WTC11 (cell line): ENCODE data around the gene LPCAT1. TPM values are rescaled to one million over a fixed set of nuclear protein-coding genes. Genes with fewer than 3 reads are reported as not detected.

Experiments
- ATAC-seq: fragments of 200-7000 bp; cut with Tn5 transposase; 2 replicates; pipeline ENCODE4 v1.10.0; 2021; ENCODE audit warnings: mild to moderate bottlenecking, moderate library complexity
- CTCF ChIA-PET: fragments of 300-600 bp; sonication (Branson Sonifier 250); formaldehyde crosslinking; loops from one replicate; lab custom pipeline; 2021; ENCODE audit warnings: antibody characterized with exemption; lab: Charles Lee
- POLR2A ChIA-PET: fragments of 350-600 bp; sonication (Branson Sonifier 250); formaldehyde crosslinking; loops from one replicate; lab custom pipeline; 2021; ENCODE audit warnings: antibody characterized with exemption; lab: Charles Lee
- DNase-seq: peaks from one replicate; pipeline ENCODE4 v3.0.0; 2021; ENCODE audit warnings: low spot score
- H3K27ac Mint-ChIP-seq: 2 replicates; pipeline ENCODE4 v1.8.0; 2021; ENCODE audit warnings: mixed read lengths
- H3K27me3 Mint-ChIP-seq: 2 replicates; pipeline ENCODE4 v1.8.0; 2021; ENCODE audit warnings: low read depth, mild to moderate bottlenecking, moderate library complexity, mixed read lengths
- H3K36me3 Mint-ChIP-seq: 2 replicates; pipeline ENCODE4 v1.8.0; 2021; ENCODE audit warnings: mixed read lengths
- H3K4me1 Mint-ChIP-seq: 2 replicates; pipeline ENCODE4 v1.8.0; 2022; ENCODE audit warnings: mixed read lengths
- H3K4me3 Mint-ChIP-seq: 2 replicates; pipeline ENCODE4 v1.8.0; 2021; ENCODE audit warnings: mild to moderate bottlenecking, moderate library complexity, mixed read lengths
- H3K9me3 Mint-ChIP-seq: 2 replicates; pipeline ENCODE4 v1.8.0; 2021; ENCODE audit warnings: mixed read lengths
- ATF6 ChIP-seq: sonication (generic); formaldehyde crosslinking; IDR thresholded peaks from 2 replicates; pipeline ENCODE4 v1.8.1; 2023; ENCODE audit warnings: mild to moderate bottlenecking, missing genetic modification reagents
- EMX1 ChIP-seq: fragments of 250-450 bp; sonication (Bioruptor Pico); IDR thresholded peaks from 2 replicates; pipeline ENCODE4 v1.8.0; 2021; ENCODE audit warnings: mild to moderate bottlenecking
- FOXJ3 ChIP-seq: sonication (generic); formaldehyde crosslinking; IDR thresholded peaks from 2 replicates; pipeline ENCODE4 v1.9.0; 2021; ENCODE audit warnings: missing genetic modification reagents, mild to moderate bottlenecking, borderline replicate concordance
- FOXP1 ChIP-seq: sonication (generic); formaldehyde crosslinking; IDR thresholded peaks from 2 replicates; pipeline ENCODE4 v1.8.0; 2022; ENCODE audit warnings: missing genetic modification reagents, mild to moderate bottlenecking, moderate library complexity, borderline replicate concordance
- GABPB1 ChIP-seq: sonication (generic); formaldehyde crosslinking; IDR thresholded peaks from 2 replicates; pipeline ENCODE4 v1.8.1; 2023; ENCODE audit warnings: mild to moderate bottlenecking, missing genetic modification reagents
- IRF2 ChIP-seq: sonication (generic); formaldehyde crosslinking; IDR thresholded peaks from 2 replicates; pipeline ENCODE4 v1.8.0; 2022; ENCODE audit warnings: low read depth, missing genetic modification reagents, borderline replicate concordance
- JUN ChIP-seq: sonication (generic); formaldehyde crosslinking; IDR thresholded peaks from 2 replicates; pipeline ENCODE4 v1.8.0; 2023; ENCODE audit warnings: mild to moderate bottlenecking, missing genetic modification reagents
- KAT7 ChIP-seq: sonication (generic); formaldehyde crosslinking; IDR thresholded peaks from 2 replicates; pipeline ENCODE4 v1.8.1; 2023; ENCODE audit warnings: missing genetic modification reagents, mild to moderate bottlenecking, borderline replicate concordance
- NR1H2 ChIP-seq: sonication (generic); formaldehyde crosslinking; IDR thresholded peaks from 2 replicates; pipeline ENCODE4 v1.9.0; 2021; ENCODE audit warnings: mild to moderate bottlenecking, moderate library complexity, missing genetic modification reagents
- NR3C1 ChIP-seq: sonication (generic); formaldehyde crosslinking; conservative IDR thresholded peaks from 2 replicates; pipeline ENCODE4 v1.8.1; 2023; ENCODE audit warnings: low read depth, mild to moderate bottlenecking, missing genetic modification reagents
- RORB ChIP-seq: fragments of 250-450 bp; sonication (Bioruptor Pico); IDR thresholded peaks from 2 replicates; pipeline ENCODE4 v1.9.0; 2021; ENCODE audit warnings: mild to moderate bottlenecking
- SMAD4 ChIP-seq: sonication (generic); formaldehyde crosslinking; IDR thresholded peaks from 2 replicates; pipeline ENCODE4 v1.8.0; 2022; ENCODE audit warnings: mild to moderate bottlenecking, missing genetic modification reagents
- TCF7 ChIP-seq: sonication (generic); formaldehyde crosslinking; IDR thresholded peaks from 2 replicates; pipeline ENCODE4 v1.8.0; 2022; ENCODE audit warnings: mild to moderate bottlenecking, low read depth, missing genetic modification reagents, moderate library complexity
- USF2 ChIP-seq: sonication (generic); formaldehyde crosslinking; IDR thresholded peaks from 2 replicates; pipeline ENCODE4 v1.8.1; 2023; ENCODE audit warnings: mild to moderate bottlenecking, missing genetic modification reagents, moderate library complexity
- ZNF121 ChIP-seq: sonication (generic); formaldehyde crosslinking; IDR thresholded peaks from 2 replicates; pipeline ENCODE4 v1.8.0; 2023; ENCODE audit warnings: missing genetic modification reagents
- ZNF219 ChIP-seq: sonication (generic); formaldehyde crosslinking; IDR thresholded peaks from 2 replicates; pipeline ENCODE4 v1.8.0; 2023; ENCODE audit warnings: missing genetic modification reagents, mild to moderate bottlenecking, borderline replicate concordance
- ZNF263 ChIP-seq: sonication (generic); formaldehyde crosslinking; IDR thresholded peaks from 2 replicates; pipeline ENCODE4 v1.8.1; 2022; ENCODE audit warnings: low read depth, mild to moderate bottlenecking, moderate library complexity, missing genetic modification reagents
- ZNF671 ChIP-seq: fragments of 250-450 bp; sonication (Bioruptor Pico); IDR thresholded peaks from 2 replicates; pipeline ENCODE4 v1.8.0; 2021; ENCODE audit warnings: mild to moderate bottlenecking
- total RNA-seq: library from RNA; stranded (reverse); gene quantifications from 3 replicates; pipeline ENCODE4 v1.2.3, GENCODE V29; 2021
- TF ChIP-seq, protein P1 (sequence below): fragments of 200-600 bp; IDR thresholded peaks from 2 replicates; pipeline ENCODE4 v1.8.0; 2022; ENCODE audit warnings: antibody characterized with exemption
- TF ChIP-seq, protein P2 (sequence below): sonication (generic); formaldehyde crosslinking; IDR thresholded peaks from 2 replicates; pipeline ENCODE4 v1.8.1; 2023; ENCODE audit warnings: mild to moderate bottlenecking, moderate library complexity, missing genetic modification reagents
- TF ChIP-seq, protein P3 (sequence below): fragments of 250-450 bp; sonication (Bioruptor Pico); IDR thresholded peaks from 2 replicates; pipeline ENCODE4 v1.9.0; 2021; ENCODE audit warnings: moderate library complexity, mild to moderate bottlenecking, inconsistent platforms, borderline replicate concordance
- TF ChIP-seq, protein P4 (sequence below): sonication (generic); formaldehyde crosslinking; IDR thresholded peaks from 2 replicates; pipeline ENCODE4 v1.8.0; 2022; ENCODE audit warnings: mild to moderate bottlenecking, missing genetic modification reagents
- TF ChIP-seq, protein P5 (sequence below): fragments of 250-450 bp; sonication (Bioruptor Pico); IDR thresholded peaks from 2 replicates; pipeline ENCODE4 v1.9.0; 2021; ENCODE audit warnings: mild to moderate bottlenecking, borderline replicate concordance

The LPCAT1 gene
- total RNA-seq, 1 experiment from 2014 or later = 206 TPM

GRCh38 chr5:1415059-1415425 is 108.7 kb downstream of the LPCAT1 start (continued):
- TF ChIP-seq ZNF263 (CRISPR knock-in tag) = no peak
- no peak for TF ChIP-seq NR1H2 (CRISPR knock-in tag)
- TF ChIP-seq ZNF219 = no peak
- no peak for TF ChIP-seq NR3C1 (CRISPR knock-in tag)
- no peak for TF ChIP-seq IRF2
- no peak for TF ChIP-seq KAT7 (CRISPR knock-in tag)
- TF ChIP-seq, protein P1, sequence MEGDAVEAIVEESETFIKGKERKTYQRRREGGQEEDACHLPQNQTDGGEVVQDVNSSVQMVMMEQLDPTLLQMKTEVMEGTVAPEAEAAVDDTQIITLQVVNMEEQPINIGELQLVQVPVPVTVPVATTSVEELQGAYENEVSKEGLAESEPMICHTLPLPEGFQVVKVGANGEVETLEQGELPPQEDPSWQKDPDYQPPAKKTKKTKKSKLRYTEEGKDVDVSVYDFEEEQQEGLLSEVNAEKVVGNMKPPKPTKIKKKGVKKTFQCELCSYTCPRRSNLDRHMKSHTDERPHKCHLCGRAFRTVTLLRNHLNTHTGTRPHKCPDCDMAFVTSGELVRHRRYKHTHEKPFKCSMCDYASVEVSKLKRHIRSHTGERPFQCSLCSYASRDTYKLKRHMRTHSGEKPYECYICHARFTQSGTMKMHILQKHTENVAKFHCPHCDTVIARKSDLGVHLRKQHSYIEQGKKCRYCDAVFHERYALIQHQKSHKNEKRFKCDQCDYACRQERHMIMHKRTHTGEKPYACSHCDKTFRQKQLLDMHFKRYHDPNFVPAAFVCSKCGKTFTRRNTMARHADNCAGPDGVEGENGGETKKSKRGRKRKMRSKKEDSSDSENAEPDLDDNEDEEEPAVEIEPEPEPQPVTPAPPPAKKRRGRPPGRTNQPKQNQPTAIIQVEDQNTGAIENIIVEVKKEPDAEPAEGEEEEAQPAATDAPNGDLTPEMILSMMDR = no peak
- no peak for TF ChIP-seq GABPB1 (CRISPR knock-in tag)
- no peak for TF ChIP-seq ZNF121 (CRISPR knock-in tag)
- TF ChIP-seq, protein P2, sequence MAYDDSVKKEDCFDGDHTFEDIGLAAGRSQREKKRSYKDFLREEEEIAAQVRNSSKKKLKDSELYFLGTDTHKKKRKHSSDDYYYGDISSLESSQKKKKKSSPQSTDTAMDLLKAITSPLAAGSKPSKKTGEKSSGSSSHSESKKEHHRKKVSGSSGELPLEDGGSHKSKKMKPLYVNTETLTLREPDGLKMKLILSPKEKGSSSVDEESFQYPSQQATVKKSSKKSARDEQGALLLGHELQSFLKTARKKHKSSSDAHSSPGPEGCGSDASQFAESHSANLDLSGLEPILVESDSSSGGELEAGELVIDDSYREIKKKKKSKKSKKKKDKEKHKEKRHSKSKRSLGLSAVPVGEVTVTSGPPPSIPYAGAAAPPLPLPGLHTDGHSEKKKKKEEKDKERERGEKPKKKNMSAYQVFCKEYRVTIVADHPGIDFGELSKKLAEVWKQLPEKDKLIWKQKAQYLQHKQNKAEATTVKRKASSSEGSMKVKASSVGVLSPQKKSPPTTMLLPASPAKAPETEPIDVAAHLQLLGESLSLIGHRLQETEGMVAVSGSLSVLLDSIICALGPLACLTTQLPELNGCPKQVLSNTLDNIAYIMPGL (CRISPR knock-in tag) = no peak
- TF ChIP-seq ZNF671 (CRISPR knock-in tag) = no peak
- no peak for TF ChIP-seq RORB
- no peak for TF ChIP-seq EMX1 (CRISPR knock-in tag)

- H3K27me3 Mint-ChIP-seq = no peaks in the 10 kb centered on the region
- H3K9me3 Mint-ChIP-seq = peaks cover 14% of the 10 kb centered on the region
- H3K4me1 Mint-ChIP-seq = peaks cover 10% of the 10 kb centered on the region
- no peak overlapping the region for H3K27ac Mint-ChIP-seq
- H3K36me3 Mint-ChIP-seq = no peaks in the 10 kb centered on the region
- DNase-seq (no peak), ATAC-seq (no peak)
- ChIA-PET CTCF (interaction anchor here (0.6 to 2.1 kb wide), 6 partner anchors 23 to 274 kb away, joined by 3 to 16 read pairs (median 4); no protein-coding TSS in a partner anchor), POLR2A (no interaction called here)
- H3K4me3 Mint-ChIP-seq = no peak overlapping the region
- TF ChIP-seq TCF7 (CRISPR knock-in tag) (no peak), USF2 (CRISPR knock-in tag) (no peak), ATF6 (CRISPR knock-in tag) (no peak), FOXJ3 (CRISPR knock-in tag) (no peak), FOXP1 (CRISPR knock-in tag) (no peak), GABPB1 (CRISPR knock-in tag) (no peak), NR3C1 (CRISPR knock-in tag) (no peak), JUN (no peak), SMAD4 (no peak)
- TF ChIP-seq, protein P3, sequence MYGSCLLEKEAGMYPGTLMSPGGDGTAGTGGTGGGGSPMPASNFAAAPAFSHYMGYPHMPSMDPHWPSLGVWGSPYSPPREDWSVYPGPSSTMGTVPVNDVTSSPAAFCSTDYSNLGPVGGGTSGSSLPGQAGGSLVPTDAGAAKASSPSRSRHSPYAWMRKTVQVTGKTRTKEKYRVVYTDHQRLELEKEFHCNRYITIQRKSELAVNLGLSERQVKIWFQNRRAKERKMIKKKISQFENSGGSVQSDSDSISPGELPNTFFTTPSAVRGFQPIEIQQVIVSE (CRISPR knock-in tag) = no peak
- TF ChIP-seq, protein P4, sequence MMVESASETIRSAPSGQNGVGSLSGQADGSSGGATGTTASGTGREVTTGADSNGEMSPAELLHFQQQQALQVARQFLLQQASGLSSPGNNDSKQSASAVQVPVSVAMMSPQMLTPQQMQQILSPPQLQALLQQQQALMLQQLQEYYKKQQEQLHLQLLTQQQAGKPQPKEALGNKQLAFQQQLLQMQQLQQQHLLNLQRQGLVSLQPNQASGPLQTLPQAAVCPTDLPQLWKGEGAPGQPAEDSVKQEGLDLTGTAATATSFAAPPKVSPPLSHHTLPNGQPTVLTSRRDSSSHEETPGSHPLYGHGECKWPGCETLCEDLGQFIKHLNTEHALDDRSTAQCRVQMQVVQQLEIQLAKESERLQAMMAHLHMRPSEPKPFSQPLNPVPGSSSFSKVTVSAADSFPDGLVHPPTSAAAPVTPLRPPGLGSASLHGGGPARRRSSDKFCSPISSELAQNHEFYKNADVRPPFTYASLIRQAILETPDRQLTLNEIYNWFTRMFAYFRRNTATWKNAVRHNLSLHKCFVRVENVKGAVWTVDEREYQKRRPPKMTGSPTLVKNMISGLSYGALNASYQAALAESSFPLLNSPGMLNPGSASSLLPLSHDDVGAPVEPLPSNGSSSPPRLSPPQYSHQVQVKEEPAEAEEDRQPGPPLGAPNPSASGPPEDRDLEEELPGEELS = no peak
- TF ChIP-seq, protein P5, sequence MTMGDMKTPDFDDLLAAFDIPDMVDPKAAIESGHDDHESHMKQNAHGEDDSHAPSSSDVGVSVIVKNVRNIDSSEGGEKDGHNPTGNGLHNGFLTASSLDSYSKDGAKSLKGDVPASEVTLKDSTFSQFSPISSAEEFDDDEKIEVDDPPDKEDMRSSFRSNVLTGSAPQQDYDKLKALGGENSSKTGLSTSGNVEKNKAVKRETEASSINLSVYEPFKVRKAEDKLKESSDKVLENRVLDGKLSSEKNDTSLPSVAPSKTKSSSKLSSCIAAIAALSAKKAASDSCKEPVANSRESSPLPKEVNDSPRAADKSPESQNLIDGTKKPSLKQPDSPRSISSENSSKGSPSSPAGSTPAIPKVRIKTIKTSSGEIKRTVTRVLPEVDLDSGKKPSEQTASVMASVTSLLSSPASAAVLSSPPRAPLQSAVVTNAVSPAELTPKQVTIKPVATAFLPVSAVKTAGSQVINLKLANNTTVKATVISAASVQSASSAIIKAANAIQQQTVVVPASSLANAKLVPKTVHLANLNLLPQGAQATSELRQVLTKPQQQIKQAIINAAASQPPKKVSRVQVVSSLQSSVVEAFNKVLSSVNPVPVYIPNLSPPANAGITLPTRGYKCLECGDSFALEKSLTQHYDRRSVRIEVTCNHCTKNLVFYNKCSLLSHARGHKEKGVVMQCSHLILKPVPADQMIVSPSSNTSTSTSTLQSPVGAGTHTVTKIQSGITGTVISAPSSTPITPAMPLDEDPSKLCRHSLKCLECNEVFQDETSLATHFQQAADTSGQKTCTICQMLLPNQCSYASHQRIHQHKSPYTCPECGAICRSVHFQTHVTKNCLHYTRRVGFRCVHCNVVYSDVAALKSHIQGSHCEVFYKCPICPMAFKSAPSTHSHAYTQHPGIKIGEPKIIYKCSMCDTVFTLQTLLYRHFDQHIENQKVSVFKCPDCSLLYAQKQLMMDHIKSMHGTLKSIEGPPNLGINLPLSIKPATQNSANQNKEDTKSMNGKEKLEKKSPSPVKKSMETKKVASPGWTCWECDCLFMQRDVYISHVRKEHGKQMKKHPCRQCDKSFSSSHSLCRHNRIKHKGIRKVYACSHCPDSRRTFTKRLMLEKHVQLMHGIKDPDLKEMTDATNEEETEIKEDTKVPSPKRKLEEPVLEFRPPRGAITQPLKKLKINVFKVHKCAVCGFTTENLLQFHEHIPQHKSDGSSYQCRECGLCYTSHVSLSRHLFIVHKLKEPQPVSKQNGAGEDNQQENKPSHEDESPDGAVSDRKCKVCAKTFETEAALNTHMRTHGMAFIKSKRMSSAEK = no peak
Observed at GRCh38 chr5:1414311-1415058, 109.3 kb downstream of the LPCAT1 start.
